Natural killer cell (primary cell): ENCODE data around the gene MICAL2. TPM values are rescaled to one million over a fixed set of nuclear protein-coding genes. Genes with fewer than 3 reads are reported as not detected.

Source experiments
- ATAC-seq, 3 donors: fragments of 150-1000 bp in 2 of 3; fragments of 200-7000 bp in 1 of 3; cut with Tn5 transposase; 1 replicate in 1 of 3; 2 replicates in 2 of 3; pipeline ENCODE4 v1.10.0; 2021; ENCODE audit warnings: mild to moderate bottlenecking in 2 of 3, moderate library complexity in 2 of 3
- DNase-seq, 2 donors: peaks; one replicate each; pipeline versions ENCODE4 v3.0.0 to v3.0.0-alpha.2; 2013 to 2021; ENCODE audit warnings: mixed read lengths in 1 of 2
- H3K27ac ChIP-seq: one replicate; pipeline ENCODE4 v1.5.1; 2013; ENCODE audit warnings: mild to moderate bottlenecking, low read length
- H3K27me3 ChIP-seq: one replicate; pipeline ENCODE4 v1.6.1; 2013; ENCODE audit warnings: low read length; ENCODE audit not compliant: control insufficient read depth, insufficient read depth
- H3K36me3 ChIP-seq: one replicate; pipeline ENCODE4 v1.6.1; 2013; ENCODE audit warnings: low read length; ENCODE audit not compliant: control insufficient read depth, insufficient read depth
- H3K4me1 ChIP-seq: one replicate; pipeline ENCODE4 v1.6.1; 2013; ENCODE audit warnings: low read length; ENCODE audit not compliant: control insufficient read depth, insufficient read depth
- H3K4me3 ChIP-seq: one replicate; pipeline ENCODE4 v1.5.1; 2013; ENCODE audit warnings: low read length
- H3K9me3 ChIP-seq: one replicate; pipeline ENCODE4 v1.6.1; 2013; ENCODE audit warnings: low read length; ENCODE audit not compliant: control insufficient read depth, insufficient read depth
- H3K27ac Mint-ChIP-seq, 2 donors: one replicate each; pipeline ENCODE4 v1.8.0; 2022; ENCODE audit warnings: mild to moderate bottlenecking in 2 of 2, mixed read lengths in 2 of 2, moderate library complexity in 1 of 2
- H3K27me3 Mint-ChIP-seq, 2 donors: one replicate each; pipeline ENCODE4 v1.8.0; 2022; ENCODE audit warnings: low read depth in 2 of 2, mixed read lengths in 2 of 2
- H3K36me3 Mint-ChIP-seq: one replicate; pipeline ENCODE4 v1.8.0; 2022; ENCODE audit warnings: mixed read lengths
- H3K4me1 Mint-ChIP-seq, 2 donors: one replicate each; pipeline ENCODE4 v1.8.0; 2022; ENCODE audit warnings: mixed read lengths in 2 of 2
- H3K4me3 Mint-ChIP-seq: one replicate; pipeline ENCODE4 v1.8.0; 2022; ENCODE audit warnings: mild to moderate bottlenecking, moderate library complexity, mixed read lengths
- H3K9me3 Mint-ChIP-seq, 2 donors: one replicate each; pipeline ENCODE4 v1.8.0; 2022; ENCODE audit warnings: mixed read lengths in 2 of 2
- CTCF ChIP-seq: fragments of 200-600 bp; IDR thresholded peaks from one replicate; pipeline ENCODE4 v1.8.0; 2022; ENCODE audit warnings: antibody characterized with exemption
- WGBS: methylation state at CpG from one replicate; pipeline ENCODE4 v1.1.7; 2013; ENCODE audit warnings: missing lambda C conversion rate; ENCODE audit not compliant: insufficient coverage; 5-methylcytosine and 5-hydroxymethylcytosine counted together
- intact Hi-C: fragments of 100-400 bp; cut with micrococcal nuclease; formaldehyde crosslinking; loops from one replicate; pipeline ENCODE4 v1.14.2; 2022
- total RNA-seq, 4 donors: library from RNA; stranded (reverse); fragments of 120-200 nt in 1 of 4; gene quantifications; one replicate each; pipeline versions ENCODE4 v1.2.3 to v1.2.4, GENCODE V29; 2013 to 2022

Gene MICAL2
- total RNA-seq, 3 donors from 2014 or later (not counting 1 experiment from before 2014, with no cell fraction given) = 54.6 to 68.6 (median 57.4) TPM

GRCh38 chr11:12209096-12209495, 98.7 kb downstream of the MICAL2 start:
- Mint-ChIP-seq H3K4me1 (peaks cover 0 to 5% of the 10 kb centered on the region in 2 donors), H3K4me3 (no peak overlapping the region), H3K9me3 (no peaks in the 10 kb centered on the region), H3K27me3 (no peaks in the 10 kb centered on the region), H3K27ac (no peak overlapping the region), H3K36me3 (peaks cover 7% of the 10 kb centered on the region)
- 98% methylated on average over 2 of the region's 2 CpGs for WGBS
- no peaks in the 10 kb centered on the region for H3K4me1 ChIP-seq
- no peak overlapping the region for H3K27ac ChIP-seq
- TF ChIP-seq CTCF = no peak
- H3K9me3 ChIP-seq = no peaks in the 10 kb centered on the region
- intact Hi-C loops = no loop called here
- no peak overlapping the region for H3K4me3 ChIP-seq
- DNase-seq = no peak
- ATAC-seq = no peak
- peaks cover 59% of the 10 kb centered on the region for H3K36me3 ChIP-seq
- H3K27me3 ChIP-seq = no peaks in the 10 kb centered on the region

- no peak for DNase-seq
- Histone ChIP-seq H3K27ac (no peak overlapping the region), H3K4me3 (no peak overlapping the region), H3K36me3 (peaks cover 58% of the 10 kb centered on the region), H3K9me3 (no peaks in the 10 kb centered on the region), H3K4me1 (peaks cover 9% of the 10 kb centered on the region), H3K27me3 (no peaks in the 10 kb centered on the region)
- no peaks in the 10 kb centered on the region for H3K36me3 Mint-ChIP-seq
- TF ChIP-seq CTCF = no peak
- no peak for ATAC-seq
- no peak overlapping the region for H3K4me3 Mint-ChIP-seq
- no peaks in the 10 kb centered on the region for H3K27me3 Mint-ChIP-seq
- intact Hi-C loops = no loop called here
- H3K27ac Mint-ChIP-seq = no peak overlapping the region
- H3K4me1 Mint-ChIP-seq = peaks cover 7 to 12% of the 10 kb centered on the region in 2 donors
- WGBS = 100% methylated on average over 3 of the region's 4 CpGs
- no peaks in the 10 kb centered on the region for H3K9me3 Mint-ChIP-seq
Measured at GRCh38 chr11:12210200-12210599, 99.8 kb downstream of the MICAL2 start.

GRCh38 chr11:12211331-12212065, 101.1 kb downstream of the MICAL2 start:
- Mint-ChIP-seq H3K27me3 (no peaks in the 10 kb centered on the region), H3K36me3 (no peaks in the 10 kb centered on the region), H3K9me3 (no peaks in the 10 kb centered on the region), H3K4me1 (peaks cover 20 to 25% of the 10 kb centered on the region in 2 donors), H3K4me3 (no peak overlapping the region), H3K27ac (peak overlapping the region in 1 of 2 donors; percentile 18)
- ATAC-seq (no peak), DNase-seq (no peak)
- no peak for TF ChIP-seq CTCF
- peaks cover 52% of the 10 kb centered on the region for H3K36me3 ChIP-seq
- no peaks in the 10 kb centered on the region for H3K9me3 ChIP-seq
- H3K4me1 ChIP-seq = peaks cover 22% of the 10 kb centered on the region
- no peak overlapping the region for H3K4me3 ChIP-seq
- WGBS = 94% methylated on average over 7 of the region's 7 CpGs
- H3K27me3 ChIP-seq = no peaks in the 10 kb centered on the region
- H3K27ac ChIP-seq = no peak overlapping the region
- intact Hi-C loops = no loop called here
